Bladder microvascular endothelial cell (primary cell): ENCODE measurements around the gene CASK. TPM values are rescaled to one million over a fixed set of nuclear protein-coding genes. Genes with fewer than 3 reads are reported as not detected.

Source experiments
- total RNA-seq: library from RNA; depleted of rRNA; stranded (reverse); fragments of >200 nt; gene quantifications from 2 replicates; pipeline ENCODE4 v1.2.3, GENCODE V29; 2014

Gene CASK, protein sequence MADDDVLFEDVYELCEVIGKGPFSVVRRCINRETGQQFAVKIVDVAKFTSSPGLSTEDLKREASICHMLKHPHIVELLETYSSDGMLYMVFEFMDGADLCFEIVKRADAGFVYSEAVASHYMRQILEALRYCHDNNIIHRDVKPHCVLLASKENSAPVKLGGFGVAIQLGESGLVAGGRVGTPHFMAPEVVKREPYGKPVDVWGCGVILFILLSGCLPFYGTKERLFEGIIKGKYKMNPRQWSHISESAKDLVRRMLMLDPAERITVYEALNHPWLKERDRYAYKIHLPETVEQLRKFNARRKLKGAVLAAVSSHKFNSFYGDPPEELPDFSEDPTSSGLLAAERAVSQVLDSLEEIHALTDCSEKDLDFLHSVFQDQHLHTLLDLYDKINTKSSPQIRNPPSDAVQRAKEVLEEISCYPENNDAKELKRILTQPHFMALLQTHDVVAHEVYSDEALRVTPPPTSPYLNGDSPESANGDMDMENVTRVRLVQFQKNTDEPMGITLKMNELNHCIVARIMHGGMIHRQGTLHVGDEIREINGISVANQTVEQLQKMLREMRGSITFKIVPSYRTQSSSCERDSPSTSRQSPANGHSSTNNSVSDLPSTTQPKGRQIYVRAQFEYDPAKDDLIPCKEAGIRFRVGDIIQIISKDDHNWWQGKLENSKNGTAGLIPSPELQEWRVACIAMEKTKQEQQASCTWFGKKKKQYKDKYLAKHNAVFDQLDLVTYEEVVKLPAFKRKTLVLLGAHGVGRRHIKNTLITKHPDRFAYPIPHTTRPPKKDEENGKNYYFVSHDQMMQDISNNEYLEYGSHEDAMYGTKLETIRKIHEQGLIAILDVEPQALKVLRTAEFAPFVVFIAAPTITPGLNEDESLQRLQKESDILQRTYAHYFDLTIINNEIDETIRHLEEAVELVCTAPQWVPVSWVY
- total RNA-seq, result 10.8 and 51.8 TPM in 2 replicates

DNA sequence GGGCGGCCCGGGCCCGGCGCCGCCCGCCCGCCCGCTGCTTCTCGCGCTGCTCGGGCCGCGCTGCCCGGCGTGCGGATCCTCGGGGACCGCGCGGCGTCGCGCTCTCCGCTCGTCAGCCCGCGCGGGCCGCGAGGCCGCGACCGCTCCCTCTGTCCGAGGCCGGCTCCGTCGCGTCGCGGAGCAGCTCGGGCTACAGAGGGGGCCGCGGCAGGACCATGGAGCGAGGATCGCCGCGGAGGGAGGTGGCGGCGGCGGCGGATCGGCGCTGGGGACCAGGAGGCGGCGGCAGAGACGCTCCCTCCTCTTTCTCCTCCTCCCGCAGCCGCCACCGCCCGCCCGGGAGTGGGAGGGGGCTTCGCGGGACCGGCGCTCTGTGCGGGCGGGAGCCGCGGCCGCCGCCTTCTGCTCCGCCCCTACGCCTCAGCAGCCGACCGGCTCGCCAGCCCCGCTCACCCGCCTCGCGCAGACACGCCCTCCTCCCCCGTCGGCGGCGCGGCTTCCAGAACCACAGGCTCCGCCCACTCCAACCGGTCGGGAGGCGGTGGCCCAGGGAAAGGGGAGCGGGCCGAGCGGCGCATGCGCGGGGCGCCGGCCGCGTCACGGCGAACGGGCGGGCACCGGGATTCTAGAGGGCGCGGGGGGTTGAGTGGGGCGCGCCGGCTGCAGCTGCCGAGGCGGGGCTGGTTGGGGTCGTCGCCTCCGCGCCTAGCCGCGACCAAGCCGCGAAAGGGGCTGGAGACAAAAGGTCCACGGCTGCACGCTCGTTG, at the start of gene CASK:
Gene CASK, minus strand, starts transcription at position 344 of the 767 bp plus-strand sequence. CDS start 566 bp downstream, outside the sequence.

DNA sequence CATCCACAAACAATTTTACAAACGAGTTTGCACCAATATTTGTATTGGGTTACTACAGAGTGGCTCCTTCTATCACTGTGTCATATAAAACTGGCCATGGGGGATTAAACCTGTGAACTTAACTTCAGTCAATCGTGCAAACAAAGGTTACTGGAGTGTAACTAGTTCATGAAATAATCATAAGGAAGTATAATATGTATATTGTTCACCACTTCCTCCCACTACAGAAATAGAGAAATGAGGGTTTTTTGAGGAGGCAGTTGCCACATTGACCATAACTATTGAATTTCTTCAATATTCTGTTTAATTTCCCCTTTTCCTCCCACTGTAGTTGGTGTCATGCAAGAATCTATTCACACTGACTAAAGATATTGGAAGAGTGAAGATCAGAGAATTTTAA, 199.5 kb downstream of the CASK start, which contains the start of gene GPR82:
Gene GPR82, plus strand, starts transcription at position 356 of the 400 bp plus-strand sequence. CDS start 2,846 bp downstream, outside the sequence.

GRCh38 chrX:41688835-41689234, 234.5 kb downstream of the CASK start, which contains the start of gene GPR34:
Gene GPR34 (plus strand): TSS chrX:41688973. CDS start chrX:41695634, 6,661 bp downstream.

Other genes starting within 250 kb of the CASK start
- gene GPR34, start 234.6 kb downstream of the CASK start, total RNA-seq, result not detected in 2 replicates
- not detected in 2 replicates for gene GPR82, start 199.4 kb downstream of the CASK start, total RNA-seq